Ishikawa (cell line): ENCODE data around the gene DYRK1A.
A peak's percentile ranks its signal among the peaks of the same experiment; 100 is the strongest.

Experiments
- CEBPB ChIP-seq: IDR thresholded peaks from 2 replicates; pipeline ENCODE4 v1.6.1; 2012
- CREB1 ChIP-seq: IDR thresholded peaks from 2 replicates; pipeline ENCODE4 v1.6.1; 2012; ENCODE audit warnings: low read depth
- EGR1 ChIP-seq: IDR thresholded peaks from 2 replicates; pipeline ENCODE4 v1.6.1; 2012
- EP300 ChIP-seq: IDR thresholded peaks from 2 replicates; pipeline ENCODE4 v1.6.1; 2012; ENCODE audit warnings: borderline replicate concordance
- FOXM1 ChIP-seq: IDR thresholded peaks from 2 replicates; pipeline ENCODE4 v1.6.1; 2012; ENCODE audit warnings: low read depth, borderline replicate concordance
- NFIC ChIP-seq: IDR thresholded peaks from 2 replicates; pipeline ENCODE4 v1.6.1; 2012
- RAD21 ChIP-seq: IDR thresholded peaks from 2 replicates; pipeline ENCODE4 v1.6.1; 2012; ENCODE audit warnings: low read depth
- TAF1 ChIP-seq: IDR thresholded peaks from 2 replicates; pipeline ENCODE4 v1.6.1; 2012; ENCODE audit warnings: low read depth, mild to moderate bottlenecking
- TCF12 ChIP-seq: IDR thresholded peaks from 2 replicates; pipeline ENCODE4 v1.6.1; 2012; ENCODE audit warnings: low read depth
- TEAD4 ChIP-seq: IDR thresholded peaks from 2 replicates; pipeline ENCODE4 v1.6.1; 2012
- YY1 ChIP-seq: IDR thresholded peaks from 2 replicates; pipeline ENCODE4 v1.6.1; 2012; ENCODE audit warnings: low read depth
- ZBTB7A ChIP-seq: IDR thresholded peaks from 2 replicates; pipeline ENCODE4 v1.6.1; 2012; ENCODE audit warnings: low read depth
- TF ChIP-seq, protein P1 (sequence below): IDR thresholded peaks from 2 replicates; pipeline ENCODE4 v1.6.1; 2012
- TF ChIP-seq, protein P2 (sequence below): IDR thresholded peaks from 2 replicates; pipeline ENCODE4 v1.6.1; 2012
- TF ChIP-seq, protein P3 (sequence below): IDR thresholded peaks from 2 replicates; pipeline ENCODE4 v1.6.1; 2012; ENCODE audit warnings: low read depth, mild to moderate bottlenecking

The DYRK1A gene

DNA sequence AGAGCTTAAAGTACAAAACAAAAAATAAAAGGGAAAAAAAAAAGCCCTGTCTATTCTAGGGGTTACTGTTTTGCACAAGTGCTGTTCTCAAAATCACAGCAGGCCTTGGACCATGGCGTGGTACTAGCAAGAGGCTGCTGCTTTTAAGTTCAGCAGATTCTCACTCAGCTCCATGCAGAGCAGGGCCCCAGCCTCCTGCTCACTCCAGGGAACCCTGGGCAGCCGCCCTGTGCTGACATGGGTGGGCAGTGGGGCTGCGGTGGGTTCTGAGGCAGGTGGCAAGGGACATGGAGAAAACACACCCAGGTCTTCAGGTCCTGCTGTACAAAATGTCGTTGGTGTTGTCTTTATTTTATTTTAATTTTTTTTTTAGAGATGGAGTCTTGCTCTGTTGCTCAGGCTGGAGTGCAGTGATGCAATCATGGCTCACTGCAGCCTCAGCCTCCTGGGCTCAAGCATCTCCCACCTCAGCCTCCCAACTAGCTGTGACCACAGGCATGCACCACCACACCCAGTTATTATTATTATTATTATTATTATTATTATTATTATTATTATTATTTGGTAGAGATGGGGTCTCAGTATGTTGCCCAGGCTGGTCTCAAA is 170.9 kb downstream of the DYRK1A start:
- no peak for TF ChIP-seq NFIC
- no peak for TF ChIP-seq FOXM1
- TF ChIP-seq TAF1 = no peak
- TF ChIP-seq, protein P1, sequence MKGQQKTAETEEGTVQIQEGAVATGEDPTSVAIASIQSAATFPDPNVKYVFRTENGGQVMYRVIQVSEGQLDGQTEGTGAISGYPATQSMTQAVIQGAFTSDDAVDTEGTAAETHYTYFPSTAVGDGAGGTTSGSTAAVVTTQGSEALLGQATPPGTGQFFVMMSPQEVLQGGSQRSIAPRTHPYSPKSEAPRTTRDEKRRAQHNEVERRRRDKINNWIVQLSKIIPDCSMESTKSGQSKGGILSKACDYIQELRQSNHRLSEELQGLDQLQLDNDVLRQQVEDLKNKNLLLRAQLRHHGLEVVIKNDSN = no peak
- no peak for TF ChIP-seq YY1
- no peak for TF ChIP-seq EP300
- no peak for TF ChIP-seq EGR1
- TF ChIP-seq TEAD4 = no peak
- TF ChIP-seq, protein P2, sequence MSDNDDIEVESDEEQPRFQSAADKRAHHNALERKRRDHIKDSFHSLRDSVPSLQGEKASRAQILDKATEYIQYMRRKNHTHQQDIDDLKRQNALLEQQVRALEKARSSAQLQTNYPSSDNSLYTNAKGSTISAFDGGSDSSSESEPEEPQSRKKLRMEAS = no peak
- no peak for TF ChIP-seq CEBPB
- TF ChIP-seq ZBTB7A = no peak
- no peak for TF ChIP-seq CREB1

DNA sequence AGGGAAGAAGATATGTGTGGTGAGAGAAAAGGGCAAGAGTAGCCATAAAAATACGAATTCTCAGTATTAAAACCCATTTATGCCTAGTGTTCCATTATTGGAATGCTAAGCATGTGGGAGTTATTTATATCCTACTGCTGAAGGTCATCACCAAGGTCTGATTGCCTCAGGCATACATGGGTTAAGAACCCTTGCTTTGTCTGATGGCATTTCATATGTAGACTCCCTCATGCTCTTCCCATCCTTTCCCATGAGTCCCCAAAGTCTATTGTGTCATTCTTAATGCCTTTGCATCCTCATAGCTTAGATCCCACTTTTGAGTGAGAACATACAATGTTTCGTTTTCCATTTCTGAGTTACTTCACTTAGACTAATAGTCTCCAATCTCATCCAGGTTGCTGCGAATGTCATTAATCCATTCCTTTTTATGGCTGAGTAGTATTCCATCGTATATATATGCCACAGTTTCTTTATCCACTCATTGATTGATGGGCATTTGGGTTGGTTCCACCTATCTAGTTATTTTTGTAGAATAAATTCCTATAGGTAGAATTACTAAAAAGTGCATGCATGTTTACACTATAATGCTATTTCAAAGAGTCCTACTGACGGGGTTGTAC is 172.5 kb downstream of the DYRK1A start:
- no peak for TF ChIP-seq RAD21
- no peak for TF ChIP-seq CREB1
- TF ChIP-seq, protein P1 = no peak
- TF ChIP-seq, protein P2 = no peak
- TF ChIP-seq FOXM1 = no peak
- TF ChIP-seq ZBTB7A = no peak
- no peak for TF ChIP-seq EGR1
- TF ChIP-seq CEBPB = no peak
- TF ChIP-seq, protein P3, sequence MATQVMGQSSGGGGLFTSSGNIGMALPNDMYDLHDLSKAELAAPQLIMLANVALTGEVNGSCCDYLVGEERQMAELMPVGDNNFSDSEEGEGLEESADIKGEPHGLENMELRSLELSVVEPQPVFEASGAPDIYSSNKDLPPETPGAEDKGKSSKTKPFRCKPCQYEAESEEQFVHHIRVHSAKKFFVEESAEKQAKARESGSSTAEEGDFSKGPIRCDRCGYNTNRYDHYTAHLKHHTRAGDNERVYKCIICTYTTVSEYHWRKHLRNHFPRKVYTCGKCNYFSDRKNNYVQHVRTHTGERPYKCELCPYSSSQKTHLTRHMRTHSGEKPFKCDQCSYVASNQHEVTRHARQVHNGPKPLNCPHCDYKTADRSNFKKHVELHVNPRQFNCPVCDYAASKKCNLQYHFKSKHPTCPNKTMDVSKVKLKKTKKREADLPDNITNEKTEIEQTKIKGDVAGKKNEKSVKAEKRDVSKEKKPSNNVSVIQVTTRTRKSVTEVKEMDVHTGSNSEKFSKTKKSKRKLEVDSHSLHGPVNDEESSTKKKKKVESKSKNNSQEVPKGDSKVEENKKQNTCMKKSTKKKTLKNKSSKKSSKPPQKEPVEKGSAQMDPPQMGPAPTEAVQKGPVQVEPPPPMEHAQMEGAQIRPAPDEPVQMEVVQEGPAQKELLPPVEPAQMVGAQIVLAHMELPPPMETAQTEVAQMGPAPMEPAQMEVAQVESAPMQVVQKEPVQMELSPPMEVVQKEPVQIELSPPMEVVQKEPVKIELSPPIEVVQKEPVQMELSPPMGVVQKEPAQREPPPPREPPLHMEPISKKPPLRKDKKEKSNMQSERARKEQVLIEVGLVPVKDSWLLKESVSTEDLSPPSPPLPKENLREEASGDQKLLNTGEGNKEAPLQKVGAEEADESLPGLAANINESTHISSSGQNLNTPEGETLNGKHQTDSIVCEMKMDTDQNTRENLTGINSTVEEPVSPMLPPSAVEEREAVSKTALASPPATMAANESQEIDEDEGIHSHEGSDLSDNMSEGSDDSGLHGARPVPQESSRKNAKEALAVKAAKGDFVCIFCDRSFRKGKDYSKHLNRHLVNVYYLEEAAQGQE = no peak
- no peak for TF ChIP-seq YY1
- TF ChIP-seq TAF1 = no peak
- TF ChIP-seq NFIC = no peak
- TF ChIP-seq EP300 = no peak
- TF ChIP-seq TCF12 = no peak
- no peak for TF ChIP-seq TEAD4

DNA sequence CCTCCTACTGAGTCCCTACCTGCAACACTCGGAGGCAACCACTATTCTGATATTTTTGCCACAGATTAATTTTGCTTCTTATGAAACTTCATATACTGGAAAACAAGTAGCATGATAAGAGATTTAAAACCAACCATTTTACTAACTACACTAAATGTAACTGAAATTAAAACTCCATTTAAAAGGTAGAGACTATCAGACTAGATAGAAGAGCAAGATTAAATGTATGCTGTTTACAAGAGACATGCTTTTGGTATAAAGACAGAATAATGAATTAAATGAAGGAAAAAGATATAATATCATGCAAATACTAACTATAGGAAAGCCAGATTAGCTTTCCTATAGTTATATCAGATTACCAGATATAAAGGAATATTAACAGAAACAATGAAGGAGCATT is 175.9 kb downstream of the DYRK1A start:
- no peak for TF ChIP-seq CREB1
- no peak for TF ChIP-seq EGR1
- TF ChIP-seq EP300 = no peak
- no peak for TF ChIP-seq TAF1
- TF ChIP-seq, protein P2 = no peak

DNA sequence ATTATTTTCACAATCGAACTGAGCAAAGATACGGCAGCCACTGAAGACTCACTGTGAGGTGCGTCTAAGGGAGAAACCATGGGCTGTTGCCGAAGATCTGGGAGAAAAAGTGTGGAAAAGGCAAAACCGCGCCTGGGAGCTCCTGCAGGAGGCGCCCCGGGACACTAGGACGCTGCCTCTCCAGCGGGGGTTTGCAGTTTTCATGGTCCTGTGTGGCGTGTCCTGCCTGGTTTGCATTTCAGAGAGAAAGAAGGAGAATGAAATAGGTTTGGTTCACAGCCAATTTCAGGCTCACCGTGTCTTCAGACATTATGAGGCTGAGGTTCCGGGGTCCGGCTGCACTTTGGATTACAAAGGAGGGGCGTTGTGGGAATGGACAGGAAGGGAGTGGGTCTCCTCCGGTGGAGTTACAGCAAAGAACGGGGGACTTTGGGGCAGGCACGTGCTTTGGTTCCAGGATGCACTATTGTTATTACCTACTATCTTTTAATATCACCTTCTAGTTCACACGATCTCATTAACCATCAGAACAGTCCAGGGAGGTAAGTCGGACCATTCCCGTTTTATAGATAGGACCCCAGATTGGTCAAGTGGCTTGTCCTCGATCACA is 179.8 kb downstream of the DYRK1A start:
- no peak for TF ChIP-seq YY1
- peak; percentile 24; the same call in 1 of the 2 replicates for TF ChIP-seq RAD21

- TF ChIP-seq EP300 (peak; percentile 81), NFIC (peak; percentile 99), TAF1 (no peak), CEBPB (peak; percentile 55; the same call in 1 of the 2 replicates), YY1 (no peak), TCF12 (peak; percentile 96), TEAD4 (peak; percentile 84), FOXM1 (peak; percentile 51; the same call in 1 of the 2 replicates), RAD21 (no peak)
- TF ChIP-seq, protein P2 = peak; percentile 72
Measured at GRCh38 chr21:37546949-37547614, 180.5 kb downstream of the DYRK1A start.

GRCh38 chr21:37547615-37548200 is 181.1 kb downstream of the DYRK1A start:
- TF ChIP-seq EGR1 = no peak
- TF ChIP-seq, protein P2 = no peak
- TF ChIP-seq, protein P3 = no peak
- no peak for TF ChIP-seq CREB1
- no peak for TF ChIP-seq EP300
- no peak for TF ChIP-seq NFIC
